GM21390 (cell line): ENCODE measurements around the gene ARMC9.
"Not testable (repeated sequence)": the region's sequence is repeated elsewhere in the genome, so short reads cannot be mapped to it uniquely, and the experiment has no call there.

Experiments
- ATAC-seq: cut with Tn5 transposase; IDR thresholded peaks from one replicate; pipeline ENCODE4 v1.9.1; 2021; ENCODE audit not compliant: unreplicated experiment

Gene ARMC9

GRCh38 chr2:231182513-231182899 is 15.9 kb upstream of the ARMC9 start:
- ATAC-seq: no peak

GRCh38 chr2:231183851-231184250 is 14.6 kb upstream of the ARMC9 start:
- no peak for ATAC-seq

GRCh38 chr2:231184319-231184718 is 14.1 kb upstream of the ARMC9 start:
- no peak for ATAC-seq

- ATAC-seq: no peak
These were observed 13.2 kb upstream of the ARMC9 start for GRCh38 chr2:231185050-231185725.

- no peak for ATAC-seq
These were observed 12.5 kb upstream of the ARMC9 start for GRCh38 chr2:231185886-231186285.

- ATAC-seq: no peak
These were observed 12.1 kb upstream of the ARMC9 start for GRCh38 chr2:231186325-231186724.

- ATAC-seq: no peak
These were observed 10.5 kb upstream of the ARMC9 start for GRCh38 chr2:231187736-231188505.

GRCh38 chr2:231188506-231189170 is 9.8 kb upstream of the ARMC9 start:
- ATAC-seq: no peak

GRCh38 chr2:231189171-231189530 is 9.3 kb upstream of the ARMC9 start:
- ATAC-seq: no peak

- ATAC-seq: no peak
These were observed 8.6 kb upstream of the ARMC9 start for GRCh38 chr2:231189571-231190495.

- ATAC-seq: no peak
These were observed 7.8 kb upstream of the ARMC9 start for GRCh38 chr2:231190531-231191197.

- no peak for ATAC-seq
These were observed 6.2 kb upstream of the ARMC9 start for GRCh38 chr2:231191896-231192872.

- ATAC-seq: no peak
These were observed 5.2 kb upstream of the ARMC9 start for GRCh38 chr2:231193216-231193615.

GRCh38 chr2:231196592-231196991 is 1.8 kb upstream of the ARMC9 start:
- ATAC-seq: no peak

GRCh38 chr2:231197196-231197595 is 1.2 kb upstream of the ARMC9 start:
- not testable (repeated sequence) for ATAC-seq

GRCh38 chr2:231197706-231198290 is 633 bp upstream of the ARMC9 start:
- ATAC-seq: no peak

GRCh38 chr2:231199219-231199618 is 788 bp downstream of the ARMC9 start:
- no peak for ATAC-seq

- ATAC-seq: no peak
These were observed 2.5 kb downstream of the ARMC9 start for GRCh38 chr2:231200805-231201474.

GRCh38 chr2:231201475-231201814 is 3.0 kb downstream of the ARMC9 start:
- ATAC-seq: no peak
